IMR-90 (cell line): ENCODE measurements around the gene NT5DC2. TPM values are rescaled to one million over a fixed set of nuclear protein-coding genes. Genes with fewer than 3 reads are reported as not detected.

Experiments used
- ATAC-seq: fragments of 200-7000 bp; cut with Tn5 transposase; 2 replicates; pipeline ENCODE4 v1.9.1; 2020; ENCODE audit warnings: low read depth, mild to moderate bottlenecking, moderate library complexity
- BruUV-seq: library from RNA; stranded (reverse); fragments of 400-500 nt; replicated peaks from 2 replicates; lab custom pipeline; 2021; lab: Mats Ljungman, UMichigan
- CTCF ChIA-PET: fragments of 300-600 bp; formaldehyde crosslinking; extraction: SDS; loops from one replicate; lab custom pipeline; 2021; ENCODE audit warnings: antibody characterized with exemption; lab: Yijun Ruan, JAX
- POLR2A ChIA-PET: fragments of 300-600 bp; sonication (Branson Sonifier 250); formaldehyde crosslinking; loops from one replicate; lab custom pipeline; 2022; ENCODE audit warnings: antibody characterized with exemption; ENCODE audit not compliant: unreplicated experiment; lab: Charles Lee
- DNase-seq: peaks from one replicate; pipeline ENCODE4 v3.0.0; 2013
- H2AFZ ChIP-seq: replicated peaks from 2 replicates; pipeline ENCODE3; 2013; ENCODE audit warnings: low read length, mild to moderate bottlenecking; ENCODE audit not compliant: poor library complexity
- H2AK5ac ChIP-seq: 2 replicates; pipeline ENCODE4 v1.6.1; 2013; ENCODE audit warnings: low read depth, low read length, inconsistent platforms
- H2AK9ac ChIP-seq: replicated peaks from 2 replicates; pipeline ENCODE3; 2013; ENCODE audit warnings: mild to moderate bottlenecking, low read depth, low read length, moderate library complexity; ENCODE audit not compliant: poor library complexity
- H2BK120ac ChIP-seq: 2 replicates; pipeline ENCODE4 v1.6.1; 2013; ENCODE audit warnings: low read depth, low read length, inconsistent platforms
- H2BK15ac ChIP-seq: 3 replicates; pipeline ENCODE4 v1.6.1; 2013; ENCODE audit warnings: low read depth, low read length, inconsistent platforms
- H2BK20ac ChIP-seq: 2 replicates; pipeline ENCODE4 v1.6.1; 2013; ENCODE audit warnings: low read depth, mild to moderate bottlenecking, inconsistent platforms, low read length, moderate library complexity
- H2BK5ac ChIP-seq: 2 replicates; pipeline ENCODE4 v1.6.1; 2013; ENCODE audit warnings: mild to moderate bottlenecking, low read depth, low read length, inconsistent platforms; ENCODE audit not compliant: poor library complexity, severe bottlenecking
- H3K14ac ChIP-seq: replicated peaks from 2 replicates; pipeline ENCODE4 v1.6.1; 2013; ENCODE audit warnings: low read depth, low read length, inconsistent platforms
- H3K18ac ChIP-seq: 2 replicates; pipeline ENCODE4 v1.6.1; 2013; ENCODE audit warnings: low read depth, low read length, control low read depth
- H3K23ac ChIP-seq: 2 replicates; pipeline ENCODE4 v1.6.1; 2013; ENCODE audit warnings: low read depth, low read length, inconsistent platforms
- H3K27ac ChIP-seq: 2 replicates; pipeline ENCODE4 v1.5.1; 2013; ENCODE audit warnings: mild to moderate bottlenecking, control low read depth, low read length; ENCODE audit not compliant: insufficient read depth
- H3K27me3 ChIP-seq: 2 replicates; pipeline ENCODE4 v1.6.1; 2013; ENCODE audit warnings: low read length; ENCODE audit not compliant: control insufficient read depth, insufficient read depth
- H3K36me3 ChIP-seq: 2 replicates; pipeline ENCODE4 v1.6.1; 2013; ENCODE audit warnings: low read length, mixed read lengths; ENCODE audit not compliant: control insufficient read depth, insufficient read depth
- H3K4ac ChIP-seq: 2 replicates; pipeline ENCODE4 v1.6.1; 2013; ENCODE audit warnings: low read depth, low read length, inconsistent platforms
- H3K4me1 ChIP-seq: 2 replicates; pipeline ENCODE4 v1.6.1; 2013; ENCODE audit warnings: low read length, mixed read lengths; ENCODE audit not compliant: control insufficient read depth, insufficient read depth
- H3K4me2 ChIP-seq: 2 replicates; pipeline ENCODE4 v1.6.1; 2013; ENCODE audit warnings: low read depth, mild to moderate bottlenecking, control low read depth, low read length, moderate library complexity
- H3K4me3 ChIP-seq: 2 replicates; pipeline ENCODE4 v1.5.1; 2013; ENCODE audit warnings: low read depth, mild to moderate bottlenecking, control low read depth, low read length, moderate library complexity; ENCODE audit not compliant: insufficient read depth
- H3K56ac ChIP-seq: 2 replicates; pipeline ENCODE4 v1.6.1; 2013; ENCODE audit warnings: low read length, inconsistent platforms; ENCODE audit not compliant: insufficient read depth; ENCODE audit errors: extremely low read depth
- H3K79me1 ChIP-seq, 2 experiments: 2 replicates each; pipeline ENCODE4 v1.6.1; 2013; ENCODE audit warnings: low read length in 2 of 2, inconsistent platforms in 1 of 2, low read depth in 1 of 2
- H3K9ac ChIP-seq: 2 replicates; pipeline ENCODE4 v1.6.1; 2013; ENCODE audit warnings: low read depth, low read length, control low read depth
- H3K9me1 ChIP-seq: 2 replicates; pipeline ENCODE4 v1.6.1; 2013; ENCODE audit warnings: low read length, inconsistent platforms; ENCODE audit not compliant: insufficient read depth
- H3K9me3 ChIP-seq: 2 replicates; pipeline ENCODE4 v1.6.1; 2013; ENCODE audit warnings: low read length; ENCODE audit not compliant: control insufficient read depth, insufficient read depth
- H4K20me1 ChIP-seq: 2 replicates; pipeline ENCODE4 v1.6.1; 2013; ENCODE audit warnings: low read length, inconsistent platforms; ENCODE audit not compliant: insufficient read depth
- H4K5ac ChIP-seq: 2 replicates; pipeline ENCODE4 v1.6.1; 2013; ENCODE audit warnings: mild to moderate bottlenecking, low read depth, low read length, control low read depth
- H4K8ac ChIP-seq, 2 experiments: 2 replicates each; pipeline ENCODE4 v1.6.1; 2013; ENCODE audit warnings: low read depth in 2 of 2, low read length in 2 of 2, control low read depth in 1 of 2, inconsistent platforms in 1 of 2
- H4K91ac ChIP-seq: 2 replicates; pipeline ENCODE4 v1.6.1; 2013; ENCODE audit warnings: low read depth, low read length, inconsistent platforms; ENCODE audit not compliant: insufficient read depth
- BHLHE40 ChIP-seq: fragments of 150-350 bp; IDR thresholded peaks from 2 replicates; pipeline ENCODE4 v1.6.1; 2016; ENCODE audit warnings: mild to moderate bottlenecking, low read depth, low read length
- CEBPB ChIP-seq: IDR thresholded peaks from 2 replicates; pipeline ENCODE4 v1.6.1; 2012; ENCODE audit warnings: low read depth, low read length, improper control_type of control experiment
- CHD1 ChIP-seq: IDR thresholded peaks from 2 replicates; pipeline ENCODE4 v1.6.1; 2012; ENCODE audit warnings: low read depth, low read length, improper control_type of control experiment
- FOS ChIP-seq: fragments of 150-350 bp; IDR thresholded peaks from 2 replicates; pipeline ENCODE4 v1.6.1; 2016; ENCODE audit warnings: low read depth, low read length
- MAFK ChIP-seq: IDR thresholded peaks from 2 replicates; pipeline ENCODE4 v1.6.1; 2012; ENCODE audit warnings: low read depth, low read length, improper control_type of control experiment
- MAZ ChIP-seq: IDR thresholded peaks from 2 replicates; pipeline ENCODE4 v1.6.1; 2012; ENCODE audit warnings: low read depth, mild to moderate bottlenecking, low read length, improper control_type of control experiment, moderate library complexity, borderline replicate concordance
- MXI1 ChIP-seq: IDR thresholded peaks from 2 replicates; pipeline ENCODE4 v1.6.1; 2012; ENCODE audit warnings: low read depth, mild to moderate bottlenecking, low read length, moderate library complexity, borderline replicate concordance
- NFE2L2 ChIP-seq: fragments of 150-350 bp; IDR thresholded peaks from 2 replicates; pipeline ENCODE4 v1.6.1; 2016; ENCODE audit warnings: low read depth, mild to moderate bottlenecking, low read length
- POLR2A ChIP-seq: IDR thresholded peaks from 2 replicates; pipeline ENCODE4 v1.6.1; 2012; ENCODE audit warnings: mild to moderate bottlenecking, low read depth, low read length
- RAD21 ChIP-seq: IDR thresholded peaks from 2 replicates; pipeline ENCODE4 v1.6.1; 2012; ENCODE audit warnings: low read length, improper control_type of control experiment
- RCOR1 ChIP-seq: IDR thresholded peaks from 2 replicates; pipeline ENCODE4 v1.6.1; 2012; ENCODE audit warnings: mild to moderate bottlenecking, low read length, improper control_type of control experiment; ENCODE audit not compliant: insufficient replicate concordance
- RFX5 ChIP-seq: IDR thresholded peaks from 2 replicates; pipeline ENCODE4 v1.8.0; 2012; ENCODE audit warnings: low read depth, mild to moderate bottlenecking, low read length, moderate library complexity
- SMC3 ChIP-seq: fragments of 150-350 bp; IDR thresholded peaks from 2 replicates; pipeline ENCODE4 v1.6.1; 2016; ENCODE audit warnings: low read depth, mild to moderate bottlenecking, antibody characterized with exemption, low read length, moderate library complexity
- WGBS, 2 experiments: methylation state at CpG; one replicate each; pipeline versions ENCODE4 v1.1.5 to v1.1.7; 2013; ENCODE audit warnings: missing lambda C conversion rate in 2 of 2; ENCODE audit not compliant: insufficient read length in 1 of 2; ENCODE audit errors: extremely low coverage in 2 of 2; 5-methylcytosine and 5-hydroxymethylcytosine counted together
- dilution Hi-C: fragments of 300-500 bp; cut with HindIII; formaldehyde crosslinking; loops from one replicate; pipeline ENCODE4 v1.14.3; 2018; ENCODE audit warnings: low sequenced_read_pairs; ENCODE audit not compliant: unreplicated experiment
- in situ Hi-C: fragments of 300-500 bp; cut with MboI; formaldehyde crosslinking; loops from 3 replicates; pipeline ENCODE4 v1.14.3; 2019; ENCODE audit warnings: low sequenced_read_pairs, inconsistent platforms, mixed read lengths
- intact Hi-C: fragments of 100-400 bp; cut with micrococcal nuclease; formaldehyde crosslinking; loops from 2 replicates; pipeline ENCODE4 v1.10.0; 2022
- polyA plus RNA-seq, 3 experiments: library from polyadenylated mRNA; depleted of rRNA; stranded (reverse); fragments of >200 nt; gene quantifications; 2 replicates each; pipeline ENCODE4 v1.2.3, GENCODE V29; 2012; ENCODE audit warnings: low replicate concordance in 1 of 3
- total RNA-seq: library from RNA; depleted of rRNA; stranded (reverse); fragments of >200 nt; gene quantifications from 2 replicates; pipeline ENCODE4 v1.2.3, GENCODE V29; 2012
- TF ChIP-seq, protein P1 (sequence below): fragments of 150-350 bp; IDR thresholded peaks from 2 replicates; pipeline ENCODE4 v1.6.1; 2017; ENCODE audit warnings: mild to moderate bottlenecking, antibody characterized with exemption, low read length, low read depth
- TF ChIP-seq, protein P2 (sequence below): fragments of 150-350 bp; IDR thresholded peaks from 2 replicates; pipeline ENCODE4 v1.6.1; 2016; ENCODE audit warnings: low read depth, mild to moderate bottlenecking, low read length, moderate library complexity, borderline replicate concordance
- TF ChIP-seq, protein P3 (sequence below): conservative IDR thresholded peaks from 2 replicates; pipeline ENCODE4 v1.5.1; 2012; ENCODE audit warnings: mild to moderate bottlenecking, low read depth, low read length, improper control_type of control experiment

NT5DC2 gene
- total and polyA plus RNA-seq, 2 of the 4 experiments (the other 2 are of a cell fraction) = 161 to 200 TPM

DNA sequence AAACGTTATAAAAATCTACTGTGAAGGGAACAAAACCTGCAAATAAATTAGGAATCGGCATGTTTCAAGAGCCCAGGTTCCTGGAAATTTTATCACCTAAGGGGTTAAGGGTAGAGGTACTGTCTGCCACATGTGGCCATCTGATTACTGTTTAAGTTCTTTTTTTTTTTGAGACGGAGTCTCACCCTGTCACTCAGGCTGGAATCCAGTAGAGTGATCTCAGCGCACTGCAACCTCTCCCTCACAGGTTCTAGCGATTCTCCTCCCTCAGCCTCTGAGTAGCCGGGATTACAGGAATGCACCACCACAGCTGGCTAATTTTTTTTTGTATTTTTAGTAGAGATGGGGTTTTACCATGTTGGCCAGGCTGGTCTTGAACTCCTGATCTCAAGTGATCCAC is 38.6 kb upstream of the NT5DC2 start:
- H4K20me1 ChIP-seq = no peaks in the 10 kb centered on the region
- H3K79me1 ChIP-seq = peaks cover 3 to 23% of the 10 kb centered on the region in 2 experiments; a peak in 2 of 4 replicates
- no peak overlapping the region for H2AFZ ChIP-seq
- DNase-seq (no peak), ATAC-seq (no peak)
- POLR2A ChIA-PET = no interaction called here
- H3K36me3 ChIP-seq = peaks cover 19% of the 10 kb centered on the region
- H3K4me3 ChIP-seq = no peak overlapping the region
- H4K8ac ChIP-seq = no peak overlapping the region
- no peak overlapping the region for H4K5ac ChIP-seq
- no peaks in the 10 kb centered on the region; the same call in 1 of the 2 replicates for H3K9me1 ChIP-seq
- no peaks in the 10 kb centered on the region for H3K27me3 ChIP-seq
- CTCF ChIA-PET = no interaction called here
- no peak overlapping the region for H2BK120ac ChIP-seq
- no peak overlapping the region for H3K56ac ChIP-seq
- peaks cover 4% of the 10 kb centered on the region for H3K4me1 ChIP-seq
- 100% methylated on average over 1 of the region's 6 CpGs; no CpG with 5 or more reads in 1 of the 2 experiments for WGBS, 2 experiments
- H2AK5ac ChIP-seq = no peak overlapping the region
- BruUV-seq = no TSS peak
- no peak overlapping the region for H4K91ac ChIP-seq
- H3K9ac ChIP-seq = no peak overlapping the region
- no peak overlapping the region for H3K14ac ChIP-seq
- intact Hi-C loops = no loop called here
- H3K9me3 ChIP-seq = no peaks in the 10 kb centered on the region
- dilution Hi-C loops = no loop called here
- H2BK15ac ChIP-seq = no peak overlapping the region
- no peak overlapping the region for H3K18ac ChIP-seq
- in situ Hi-C loops = no loop called here
- no peak overlapping the region for H2AK9ac ChIP-seq
- no peak overlapping the region for H3K4me2 ChIP-seq
- no peak overlapping the region for H3K27ac ChIP-seq
- H2BK20ac ChIP-seq = no peak overlapping the region
- H3K23ac ChIP-seq = no peak overlapping the region
- H3K4ac ChIP-seq = no peak overlapping the region
- no peak overlapping the region for H2BK5ac ChIP-seq
- no peak for TF ChIP-seq MAFK
- no peak for TF ChIP-seq POLR2A
- no peak for TF ChIP-seq RFX5
- TF ChIP-seq, protein P1, sequence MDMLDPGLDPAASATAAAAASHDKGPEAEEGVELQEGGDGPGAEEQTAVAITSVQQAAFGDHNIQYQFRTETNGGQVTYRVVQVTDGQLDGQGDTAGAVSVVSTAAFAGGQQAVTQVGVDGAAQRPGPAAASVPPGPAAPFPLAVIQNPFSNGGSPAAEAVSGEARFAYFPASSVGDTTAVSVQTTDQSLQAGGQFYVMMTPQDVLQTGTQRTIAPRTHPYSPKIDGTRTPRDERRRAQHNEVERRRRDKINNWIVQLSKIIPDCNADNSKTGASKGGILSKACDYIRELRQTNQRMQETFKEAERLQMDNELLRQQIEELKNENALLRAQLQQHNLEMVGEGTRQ = no peak
- TF ChIP-seq MXI1 = no peak
- TF ChIP-seq FOS = no peak
- TF ChIP-seq RCOR1 = no peak
- no peak for TF ChIP-seq BHLHE40
- no peak for TF ChIP-seq CHD1
- TF ChIP-seq CEBPB = no peak
- TF ChIP-seq MAZ = no peak
- TF ChIP-seq, protein P2, sequence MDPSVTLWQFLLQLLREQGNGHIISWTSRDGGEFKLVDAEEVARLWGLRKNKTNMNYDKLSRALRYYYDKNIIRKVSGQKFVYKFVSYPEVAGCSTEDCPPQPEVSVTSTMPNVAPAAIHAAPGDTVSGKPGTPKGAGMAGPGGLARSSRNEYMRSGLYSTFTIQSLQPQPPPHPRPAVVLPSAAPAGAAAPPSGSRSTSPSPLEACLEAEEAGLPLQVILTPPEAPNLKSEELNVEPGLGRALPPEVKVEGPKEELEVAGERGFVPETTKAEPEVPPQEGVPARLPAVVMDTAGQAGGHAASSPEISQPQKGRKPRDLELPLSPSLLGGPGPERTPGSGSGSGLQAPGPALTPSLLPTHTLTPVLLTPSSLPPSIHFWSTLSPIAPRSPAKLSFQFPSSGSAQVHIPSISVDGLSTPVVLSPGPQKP = no peak
- TF ChIP-seq, protein P3, sequence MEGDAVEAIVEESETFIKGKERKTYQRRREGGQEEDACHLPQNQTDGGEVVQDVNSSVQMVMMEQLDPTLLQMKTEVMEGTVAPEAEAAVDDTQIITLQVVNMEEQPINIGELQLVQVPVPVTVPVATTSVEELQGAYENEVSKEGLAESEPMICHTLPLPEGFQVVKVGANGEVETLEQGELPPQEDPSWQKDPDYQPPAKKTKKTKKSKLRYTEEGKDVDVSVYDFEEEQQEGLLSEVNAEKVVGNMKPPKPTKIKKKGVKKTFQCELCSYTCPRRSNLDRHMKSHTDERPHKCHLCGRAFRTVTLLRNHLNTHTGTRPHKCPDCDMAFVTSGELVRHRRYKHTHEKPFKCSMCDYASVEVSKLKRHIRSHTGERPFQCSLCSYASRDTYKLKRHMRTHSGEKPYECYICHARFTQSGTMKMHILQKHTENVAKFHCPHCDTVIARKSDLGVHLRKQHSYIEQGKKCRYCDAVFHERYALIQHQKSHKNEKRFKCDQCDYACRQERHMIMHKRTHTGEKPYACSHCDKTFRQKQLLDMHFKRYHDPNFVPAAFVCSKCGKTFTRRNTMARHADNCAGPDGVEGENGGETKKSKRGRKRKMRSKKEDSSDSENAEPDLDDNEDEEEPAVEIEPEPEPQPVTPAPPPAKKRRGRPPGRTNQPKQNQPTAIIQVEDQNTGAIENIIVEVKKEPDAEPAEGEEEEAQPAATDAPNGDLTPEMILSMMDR = no peak
- TF ChIP-seq NFE2L2 = no peak
- no peak for TF ChIP-seq RAD21
- TF ChIP-seq SMC3 = no peak
